Vagina (tissue), 2 donors: ENCODE measurements around the gene UBE2D1. TPM values are rescaled to one million over a fixed set of nuclear protein-coding genes. Genes with fewer than 3 reads are reported as not detected.

Experiments used
- DNase-seq, 2 donors: peaks; one replicate each; pipeline ENCODE4 v3.0.0-alpha.2; 2017; ENCODE audit errors: extremely low spot score in 2 of 2
- H3K27ac ChIP-seq: fragments of 200-600 bp; sonication (generic); one replicate; pipeline ENCODE4 v1.5.1; 2019
- H3K27me3 ChIP-seq: fragments of 200-600 bp; sonication (generic); one replicate; pipeline ENCODE4 v1.5.1; 2019
- H3K36me3 ChIP-seq, 2 donors: fragments of 200-600 bp; sonication (generic); one replicate each; pipeline ENCODE4 v1.5.1; 2017 to 2019
- H3K4me1 ChIP-seq: fragments of 200-600 bp; sonication (generic); one replicate; pipeline ENCODE4 v1.5.1; 2019
- H3K4me3 ChIP-seq, 2 donors: fragments of 200-600 bp; sonication (generic); 1 replicate in 1 of 2; 2 replicates in 1 of 2; pipeline ENCODE4 v1.5.1; 2016 to 2019
- H3K9me3 ChIP-seq: fragments of 200-600 bp; sonication (generic); one replicate; pipeline ENCODE4 v1.5.1; 2019
- POLR2A ChIP-seq, 2 donors: fragments of 450-650 bp; IDR thresholded peaks; one replicate each; pipeline ENCODE4 v1.6.1; 2017; ENCODE audit warnings: antibody characterized with exemption in 2 of 2, mild to moderate bottlenecking in 2 of 2, moderate library complexity in 2 of 2
- POLR2AphosphoS5 ChIP-seq, 2 donors: sonication (generic); formaldehyde crosslinking; IDR thresholded peaks; one replicate each; pipeline ENCODE4 v1.9.0; 2017; ENCODE audit warnings: antibody characterized with exemption in 2 of 2, mild to moderate bottlenecking in 2 of 2, low read depth in 1 of 2; ENCODE audit not compliant: insufficient read depth in 1 of 2
- intact Hi-C: fragments of 100-400 bp; cut with DNase I; formaldehyde crosslinking; loops from one replicate; pipeline ENCODE4 v1.15.1; 2023
- total RNA-seq: library from RNA; depleted of rRNA; stranded (reverse); fragments of >200 nt; gene quantifications from one replicate; pipeline ENCODE4 v1.2.3, GENCODE V29; 2016
- TF ChIP-seq, protein P1 (sequence below), 3 experiments: fragments of 450-650 bp in 2 of 3; fragments of 200-600 bp in 1 of 3; sonication (generic) in 1 of 3; IDR thresholded peaks; one replicate each; pipeline ENCODE4 v1.5.1; 2017 to 2019; ENCODE audit warnings: antibody characterized with exemption in 3 of 3, mild to moderate bottlenecking in 2 of 3, moderate library complexity in 2 of 3

UBE2D1 gene
- total RNA-seq, 1 donor from 2014 or later = 10.1 TPM

DNA sequence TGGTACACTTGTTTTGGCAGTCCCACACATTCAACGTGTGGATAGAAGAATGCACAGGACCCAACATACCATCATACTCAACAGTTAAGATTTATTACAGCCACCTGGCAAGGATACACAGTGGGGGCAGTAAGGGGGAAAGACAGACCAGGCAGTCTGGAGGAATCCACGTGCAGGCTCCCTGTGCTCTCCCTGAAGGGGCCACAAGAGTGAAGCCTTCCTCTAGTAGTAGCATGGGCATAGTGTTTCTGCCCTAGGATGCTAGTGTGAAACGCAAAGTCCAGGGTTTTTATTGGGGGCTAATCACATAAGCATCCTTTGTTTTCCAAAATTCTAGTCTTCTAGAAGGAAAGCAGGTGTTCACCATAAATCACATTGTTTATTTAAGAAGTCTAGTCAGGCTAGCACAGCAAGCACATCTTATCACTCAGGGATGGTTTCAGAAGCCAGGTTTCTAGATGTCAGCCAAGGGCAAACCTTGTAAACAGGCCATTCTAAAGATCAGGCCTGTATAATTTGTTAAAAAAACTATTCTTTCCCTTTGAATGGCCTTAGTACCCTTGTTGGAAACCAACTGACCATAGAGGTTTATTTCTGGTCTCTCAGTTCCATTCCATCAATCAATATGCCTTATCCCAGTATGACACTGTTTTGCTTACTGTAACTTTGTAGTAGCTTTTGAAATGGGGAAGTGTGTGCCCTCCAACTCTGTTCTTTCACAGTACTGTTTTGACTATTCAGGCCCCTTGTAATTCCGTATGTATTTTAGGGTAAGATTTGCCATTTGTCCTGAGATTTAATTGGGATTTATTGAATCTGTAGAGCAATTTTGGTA, 38.0 kb downstream of the UBE2D1 start:
- DNase-seq = no peak
- H3K4me3 ChIP-seq = no peak overlapping the region
- H3K36me3 ChIP-seq = no peaks in the 10 kb centered on the region
- no peaks in the 10 kb centered on the region for H3K4me1 ChIP-seq
- intact Hi-C loops = no loop called here
- no peaks in the 10 kb centered on the region for H3K27me3 ChIP-seq
- H3K27ac ChIP-seq = no peak overlapping the region
- no peaks in the 10 kb centered on the region for H3K9me3 ChIP-seq
- TF ChIP-seq, protein P1, sequence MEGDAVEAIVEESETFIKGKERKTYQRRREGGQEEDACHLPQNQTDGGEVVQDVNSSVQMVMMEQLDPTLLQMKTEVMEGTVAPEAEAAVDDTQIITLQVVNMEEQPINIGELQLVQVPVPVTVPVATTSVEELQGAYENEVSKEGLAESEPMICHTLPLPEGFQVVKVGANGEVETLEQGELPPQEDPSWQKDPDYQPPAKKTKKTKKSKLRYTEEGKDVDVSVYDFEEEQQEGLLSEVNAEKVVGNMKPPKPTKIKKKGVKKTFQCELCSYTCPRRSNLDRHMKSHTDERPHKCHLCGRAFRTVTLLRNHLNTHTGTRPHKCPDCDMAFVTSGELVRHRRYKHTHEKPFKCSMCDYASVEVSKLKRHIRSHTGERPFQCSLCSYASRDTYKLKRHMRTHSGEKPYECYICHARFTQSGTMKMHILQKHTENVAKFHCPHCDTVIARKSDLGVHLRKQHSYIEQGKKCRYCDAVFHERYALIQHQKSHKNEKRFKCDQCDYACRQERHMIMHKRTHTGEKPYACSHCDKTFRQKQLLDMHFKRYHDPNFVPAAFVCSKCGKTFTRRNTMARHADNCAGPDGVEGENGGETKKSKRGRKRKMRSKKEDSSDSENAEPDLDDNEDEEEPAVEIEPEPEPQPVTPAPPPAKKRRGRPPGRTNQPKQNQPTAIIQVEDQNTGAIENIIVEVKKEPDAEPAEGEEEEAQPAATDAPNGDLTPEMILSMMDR (IDR thresholded peaks at IDR 0.05) = no peak
- TF ChIP-seq POLR2AphosphoS5 (IDR thresholded peaks at IDR 0.05; ENCODE audit: insufficient read depth in 1 of 2, low read depth in 1 of 2) (no peak), POLR2A (IDR thresholded peaks at IDR 0.05) (no peak)

DNA sequence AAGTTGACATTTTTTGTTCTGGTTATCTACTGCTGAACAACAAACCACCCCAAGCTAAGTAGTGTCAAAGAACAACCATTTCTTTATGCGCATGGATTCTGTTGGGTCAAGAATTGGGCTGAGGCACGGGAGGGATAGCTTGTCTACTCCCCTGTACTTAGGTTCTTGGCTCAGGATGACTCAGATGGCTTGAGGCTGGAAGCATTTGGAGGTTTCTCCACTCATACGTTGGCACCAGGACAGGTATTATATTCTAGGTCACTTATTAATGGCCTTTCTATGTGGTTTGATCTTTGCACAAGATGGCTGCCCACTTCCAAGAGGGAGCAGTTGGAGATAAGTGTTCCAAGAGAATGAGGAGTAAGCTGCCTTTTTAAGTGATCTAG, 38.6 kb downstream of the UBE2D1 start:
- no peaks in the 10 kb centered on the region for H3K4me1 ChIP-seq
- intact Hi-C loops = no loop called here
- no peak overlapping the region for H3K27ac ChIP-seq
- H3K27me3 ChIP-seq = no peaks in the 10 kb centered on the region
- no peaks in the 10 kb centered on the region for H3K36me3 ChIP-seq
- no peak for TF ChIP-seq POLR2A (IDR thresholded peaks at IDR 0.05)
- no peak for TF ChIP-seq POLR2AphosphoS5 (IDR thresholded peaks at IDR 0.05; ENCODE audit: insufficient read depth in 1 of 2, low read depth in 1 of 2)
- TF ChIP-seq, protein P1 (IDR thresholded peaks at IDR 0.05) = no peak
- H3K9me3 ChIP-seq = no peaks in the 10 kb centered on the region
- no peak for DNase-seq
- no peak overlapping the region for H3K4me3 ChIP-seq

DNA sequence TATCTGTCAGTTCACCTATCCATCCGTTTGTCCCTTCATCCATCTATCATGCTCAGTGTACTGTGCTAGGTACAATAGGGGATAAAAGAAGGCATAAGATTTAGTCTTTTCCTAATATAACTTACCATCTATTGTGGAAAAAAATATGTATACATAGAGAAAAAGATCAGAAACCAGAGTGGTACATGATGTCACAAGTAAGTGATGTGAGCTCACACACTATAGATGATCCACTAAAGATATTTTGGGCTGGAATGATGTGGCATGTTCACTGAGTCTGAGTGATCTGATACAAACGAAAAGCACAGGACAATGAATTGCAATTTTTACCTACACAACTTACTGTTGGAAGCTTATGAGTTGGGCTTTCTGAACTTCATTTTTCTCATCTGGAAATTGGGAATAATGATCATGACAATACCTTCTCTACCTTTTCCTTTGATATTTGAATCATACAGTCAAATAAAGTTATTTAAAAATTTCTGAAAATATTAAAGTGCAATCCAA, 47.7 kb downstream of the UBE2D1 start:
- H3K27ac ChIP-seq = no peak overlapping the region
- no peaks in the 10 kb centered on the region for H3K9me3 ChIP-seq
- H3K27me3 ChIP-seq = no peaks in the 10 kb centered on the region
- peaks cover 18% of the 10 kb centered on the region for H3K4me1 ChIP-seq
- no peak for DNase-seq
- H3K4me3 ChIP-seq = no peak overlapping the region
- TF ChIP-seq POLR2A (IDR thresholded peaks at IDR 0.05) = no peak
- no peak for TF ChIP-seq POLR2AphosphoS5 (IDR thresholded peaks at IDR 0.05; ENCODE audit: insufficient read depth in 1 of 2, low read depth in 1 of 2)
- TF ChIP-seq, protein P1 (IDR thresholded peaks at IDR 0.05) = no peak
- H3K36me3 ChIP-seq = no peaks in the 10 kb centered on the region
- intact Hi-C loops = no loop called here

DNA sequence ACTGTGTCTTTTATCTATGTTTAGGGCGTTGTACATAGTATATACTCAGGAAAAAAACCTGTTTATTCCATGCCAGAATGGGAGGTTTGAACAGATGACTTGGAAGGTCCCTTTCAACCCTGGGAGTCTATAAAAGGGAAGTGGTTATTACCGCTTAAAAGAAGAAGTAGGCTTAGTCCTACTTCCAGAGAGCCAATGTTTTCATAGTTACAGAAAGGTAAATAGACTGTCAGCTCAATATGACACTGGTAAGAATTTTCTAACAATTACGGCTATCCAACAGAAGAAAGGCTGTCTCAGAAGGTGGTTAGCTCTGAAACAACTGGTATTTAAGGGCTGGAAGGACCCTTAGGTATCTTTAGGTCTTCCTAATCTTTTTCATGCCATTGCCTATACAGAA, 49.3 kb downstream of the UBE2D1 start:
- TF ChIP-seq, protein P1 (IDR thresholded peaks at IDR 0.05) = no peak
- TF ChIP-seq POLR2AphosphoS5 (IDR thresholded peaks at IDR 0.05; ENCODE audit: insufficient read depth in 1 of 2, low read depth in 1 of 2) (no peak), POLR2A (IDR thresholded peaks at IDR 0.05) (no peak)
- H3K4me3 ChIP-seq = peak overlapping the region; percentile 86 to 91
- peaks cover 19% of the 10 kb centered on the region for H3K4me1 ChIP-seq
- no peak for DNase-seq
- intact Hi-C loops = no loop called here
- H3K27ac ChIP-seq = peak overlapping the region; percentile 90
- H3K27me3 ChIP-seq = no peaks in the 10 kb centered on the region
- peaks cover 0 to 6% of the 10 kb centered on the region in 2 donors for H3K36me3 ChIP-seq
- no peaks in the 10 kb centered on the region for H3K9me3 ChIP-seq

DNA sequence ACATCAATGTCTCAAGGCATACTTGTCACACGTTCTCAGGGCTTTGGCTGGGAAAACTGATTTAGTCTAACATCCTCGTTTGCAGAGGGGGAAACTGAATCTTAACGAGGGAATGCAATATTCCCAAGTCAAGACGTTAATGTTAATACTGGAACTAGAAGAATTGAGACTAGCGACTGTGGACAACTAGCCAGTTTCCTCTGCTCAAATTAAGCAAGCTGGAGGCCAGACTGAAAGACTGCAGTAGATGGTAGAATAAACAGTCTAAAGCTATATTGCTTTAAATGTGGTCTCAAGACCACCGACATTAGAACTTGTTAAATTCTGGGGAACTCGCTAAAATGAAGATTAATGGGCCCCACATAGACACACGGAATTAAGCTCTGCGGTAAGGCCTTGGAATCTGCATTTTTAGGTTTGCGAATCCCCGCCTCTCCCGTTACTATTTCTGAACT, 49.8 kb downstream of the UBE2D1 start:
- H3K27ac ChIP-seq = peak overlapping the region; percentile 90
- H3K4me3 ChIP-seq = peak overlapping the region; percentile 86 to 91
- H3K36me3 ChIP-seq = peaks cover 0 to 11% of the 10 kb centered on the region in 2 donors
- TF ChIP-seq, protein P1 (IDR thresholded peaks at IDR 0.05) = no peak
- TF ChIP-seq POLR2AphosphoS5 (IDR thresholded peaks at IDR 0.05; ENCODE audit: insufficient read depth in 1 of 2, low read depth in 1 of 2) = no peak
- no peak for TF ChIP-seq POLR2A (IDR thresholded peaks at IDR 0.05)
- H3K9me3 ChIP-seq = no peaks in the 10 kb centered on the region
- DNase-seq = no peak
- intact Hi-C loops = no loop called here
- H3K27me3 ChIP-seq = no peaks in the 10 kb centered on the region
- peaks cover 19% of the 10 kb centered on the region for H3K4me1 ChIP-seq
